Right lobe of liver (tissue), 6 donors: ENCODE results near the gene FAM163B. TPM values are rescaled to one million over a fixed set of nuclear protein-coding genes. Genes with fewer than 3 reads are reported as not detected.
A peak's percentile ranks its signal among the peaks of the same experiment; 100 is the strongest.

Experiments used
- ATAC-seq, 4 donors: fragments of 200-7000 bp; cut with Tn5 transposase; one replicate each; pipeline ENCODE4 v1.9.1; 2020; ENCODE audit warnings: mild to moderate bottlenecking in 4 of 4, moderate library complexity in 4 of 4
- DNase-seq, 3 donors: peaks; one replicate each; pipeline ENCODE4 v3.0.0-alpha.2; 2020
- H3K27ac ChIP-seq, 3 donors: fragments of 200-600 bp; one replicate each; pipeline ENCODE4 v1.8.0; 2022
- H3K27me3 ChIP-seq, 2 donors: fragments of 200-600 bp; one replicate each; pipeline ENCODE4 v1.8.0; 2022
- H3K36me3 ChIP-seq, 4 donors: fragments of 200-600 bp; sonication (generic) in 1 of 4; one replicate each; pipeline versions ENCODE4 v1.5.1 to v1.8.0; 2017 to 2022; ENCODE audit warnings: control low read depth in 1 of 4
- H3K4me1 ChIP-seq, 4 donors: fragments of 200-600 bp; sonication (generic) in 1 of 4; one replicate each; pipeline versions ENCODE4 v1.5.1 to v1.8.0; 2017 to 2022; ENCODE audit warnings: control low read depth in 1 of 4
- H3K4me3 ChIP-seq, 3 donors: fragments of 200-600 bp; one replicate each; pipeline ENCODE4 v1.8.0; 2022
- H3K9me3 ChIP-seq, 4 donors: fragments of 200-600 bp; sonication (generic) in 1 of 4; one replicate each; pipeline versions ENCODE4 v1.5.1 to v1.8.0; 2017 to 2022; ENCODE audit warnings: control low read depth in 1 of 4
- CTCF ChIP-seq, 4 donors: fragments of 200-600 bp in 3 of 4; fragments of 450-650 bp in 1 of 4; IDR thresholded peaks; one replicate each; pipeline versions ENCODE4 v1.5.1 to v1.8.0; 2016 to 2022; ENCODE audit warnings: antibody characterized with exemption in 4 of 4, mild to moderate bottlenecking in 2 of 4
- POLR2A ChIP-seq: fragments of 450-650 bp; IDR thresholded peaks from one replicate; pipeline ENCODE4 v1.6.1; 2017; ENCODE audit warnings: antibody characterized with exemption, mild to moderate bottlenecking
- WGBS: methylation state at CpG from one replicate; pipeline ENCODE4 v1.1.6; 2018; ENCODE audit warnings: low coverage, low lambda C conversion rate; ENCODE audit not compliant: insufficient coverage; ENCODE audit errors: missing lambda C conversion rate; 5-methylcytosine and 5-hydroxymethylcytosine counted together
- intact Hi-C, 2 donors: fragments of 100-400 bp; cut with DNase I; formaldehyde crosslinking; loops; one replicate each; pipeline versions ENCODE4 v1.11.2 to v1.14.1; 2022
- total RNA-seq, 6 experiments: library from RNA; depleted of rRNA in 2 of 6; stranded (reverse); fragments of >200 nt in 2 of 6; fragmentation: NEBNext Ultra II Directional in 3 of 6; extraction: Animal tissue kit (Norgen Biotek cat#: 25700) in 3 of 6; gene quantifications; one replicate each; pipeline versions ENCODE4 v1.1.0 to v1.2.4, GENCODE V29; 2016 to 2023
- donor health status: DM: no; HTN: yes; CAD: no.
- donor health status: DM: no; HTN: no; CAD: no.
- donor health status: DM: no; HTN: no; CAD: no.
- donor health status: DM: no; HTN: yes; CAD: no.
- donor health status: DM: no; HTN: yes; CAD: no.

Gene FAM163B
- total RNA-seq, 6 experiments from 2014 or later: 1.6 to 5.8 (median 3.0) TPM

GRCh38 chr9:133547116-133547515 is 62.1 kb downstream of the FAM163B start:
- Histone ChIP-seq H3K27me3 (no peaks in the 10 kb centered on the region), H3K36me3 (no peaks in the 10 kb centered on the region), H3K27ac (no peak overlapping the region), H3K4me1 (peaks cover 0 to 11% (median 0%) of the 10 kb centered on the region in 4 donors), H3K4me3 (no peak overlapping the region), H3K9me3 (no peaks in the 10 kb centered on the region)
- WGBS: 76% methylated on average over 4 of the region's 15 CpGs
- no peak for TF ChIP-seq CTCF (IDR thresholded peaks at IDR 0.05)
- TF ChIP-seq POLR2A: no peak
- DNase-seq: no peak
- intact Hi-C loops: no loop called here
- no peak for ATAC-seq

- no peaks in the 10 kb centered on the region for H3K36me3 ChIP-seq
- no peaks in the 10 kb centered on the region for H3K27me3 ChIP-seq
- H3K27ac ChIP-seq: no peak overlapping the region
- peak in 1 of 3 donors; percentile 77 for DNase-seq
- intact Hi-C loops: no loop called here
- no peak for TF ChIP-seq CTCF (IDR thresholded peaks at IDR 0.05)
- no peak for TF ChIP-seq POLR2A
- H3K9me3 ChIP-seq: no peaks in the 10 kb centered on the region
- WGBS: 15% methylated on average over 3 of the region's 8 CpGs
- no peak overlapping the region for H3K4me3 ChIP-seq
- H3K4me1 ChIP-seq: peaks cover 0 to 11% (median 0%) of the 10 kb centered on the region in 4 donors
- peak; percentile 28 to 79 (median 42) for ATAC-seq
Measured at GRCh38 chr9:133546287-133546680, 62.9 kb downstream of the FAM163B start.

- TF ChIP-seq POLR2A (no peak), CTCF (IDR thresholded peaks at IDR 0.05) (no peak)
- H3K9me3 ChIP-seq: no peaks in the 10 kb centered on the region
- DNase-seq: no peak
- intact Hi-C loops: no loop called here
- peak overlapping the region in 1 of 3 donors; percentile 33 for H3K27ac ChIP-seq
- no peaks in the 10 kb centered on the region for H3K27me3 ChIP-seq
- H3K36me3 ChIP-seq: no peaks in the 10 kb centered on the region
- H3K4me3 ChIP-seq: no peak overlapping the region
- peaks cover 0 to 11% (median 0%) of the 10 kb centered on the region in 4 donors for H3K4me1 ChIP-seq
- WGBS: 43% methylated on average over 14 of the region's 25 CpGs
- ATAC-seq: peak; percentile 41 to 61 (median 55)
Measured at GRCh38 chr9:133545494-133546286, 63.5 kb downstream of the FAM163B start.

GRCh38 chr9:133543772-133544467 is 65.3 kb downstream of the FAM163B start:
- Histone ChIP-seq H3K9me3 (no peaks in the 10 kb centered on the region), H3K27me3 (no peaks in the 10 kb centered on the region), H3K27ac (no peak overlapping the region), H3K4me1 (peaks cover 0 to 11% (median 0%) of the 10 kb centered on the region in 4 donors), H3K36me3 (no peaks in the 10 kb centered on the region), H3K4me3 (no peak overlapping the region)
- intact Hi-C loops: no loop called here
- ATAC-seq (no peak), DNase-seq (no peak)
- no peak for TF ChIP-seq POLR2A
- no peak for TF ChIP-seq CTCF (IDR thresholded peaks at IDR 0.05)
- WGBS: 78% methylated on average over 4 of the region's 16 CpGs
